GM12878 (cell line): Measurements from ENCODE around the gene SYN1.

Source experiments
- CHD4 ChIP-seq: fragments of 200-600 bp; sonication (generic); IDR thresholded peaks from 2 replicates; pipeline ENCODE4 v1.6.1; 2016; ENCODE audit warnings: mild to moderate bottlenecking
- EP300 ChIP-seq, 2 experiments: fragments of 150-350 bp in 1 of 2; IDR thresholded peaks; 2 replicates each; pipeline ENCODE4 v1.6.1; 2011 to 2012; ENCODE audit warnings: low read depth in 2 of 2, low read length in 2 of 2, borderline replicate concordance in 1 of 2, improper control_type of control experiment in 1 of 2, inconsistent platforms in 1 of 2; ENCODE audit not compliant: control insufficient read depth in 1 of 2
- MAX ChIP-seq: IDR thresholded peaks from 2 replicates; pipeline ENCODE4 v1.6.1; 2012; ENCODE audit warnings: low read depth, low read length, improper control_type of control experiment
- MYC ChIP-seq: IDR thresholded peaks from 2 replicates; pipeline ENCODE4 v1.6.1; 2011; ENCODE audit warnings: mild to moderate bottlenecking, low read length, moderate library complexity, inconsistent platforms; ENCODE audit not compliant: insufficient read depth, insufficient replicate concordance, insufficient read length, severe bottlenecking
- NR2F1 ChIP-seq: fragments of 450-650 bp; conservative IDR thresholded peaks from 2 replicates; pipeline ENCODE4 v1.6.1; 2017; ENCODE audit warnings: mild to moderate bottlenecking
- RAD21 ChIP-seq: IDR thresholded peaks from 2 replicates; pipeline ENCODE4 v1.6.1; 2011; ENCODE audit warnings: mild to moderate bottlenecking, low read depth, low read length, moderate library complexity; ENCODE audit not compliant: insufficient read depth
- REST ChIP-seq: IDR thresholded peaks from 2 replicates; pipeline ENCODE4 v1.6.1; 2012; ENCODE audit warnings: mild to moderate bottlenecking, low read depth, low read length
- TF ChIP-seq, protein P1 (sequence below), 3 experiments: IDR thresholded peaks in 2 of 3; conservative IDR thresholded peaks in 1 of 3; 2 replicates each; pipeline ENCODE4 v1.5.1; 2011; ENCODE audit warnings: low read depth in 3 of 3, low read length in 3 of 3, mild to moderate bottlenecking in 3 of 3, control low read depth in 2 of 3, moderate library complexity in 2 of 3, inconsistent platforms in 1 of 3, mixed read lengths in 1 of 3; ENCODE audit not compliant: control insufficient read depth in 2 of 3, insufficient read depth in 1 of 3; ENCODE audit errors: extremely low read depth in 1 of 3
- TF ChIP-seq, protein P2 (sequence below): IDR thresholded peaks from 2 replicates; pipeline ENCODE4 v1.6.1; 2011; ENCODE audit warnings: mild to moderate bottlenecking, low read depth, low read length, moderate library complexity; ENCODE audit not compliant: insufficient replicate concordance

- TF ChIP-seq, protein P1, sequence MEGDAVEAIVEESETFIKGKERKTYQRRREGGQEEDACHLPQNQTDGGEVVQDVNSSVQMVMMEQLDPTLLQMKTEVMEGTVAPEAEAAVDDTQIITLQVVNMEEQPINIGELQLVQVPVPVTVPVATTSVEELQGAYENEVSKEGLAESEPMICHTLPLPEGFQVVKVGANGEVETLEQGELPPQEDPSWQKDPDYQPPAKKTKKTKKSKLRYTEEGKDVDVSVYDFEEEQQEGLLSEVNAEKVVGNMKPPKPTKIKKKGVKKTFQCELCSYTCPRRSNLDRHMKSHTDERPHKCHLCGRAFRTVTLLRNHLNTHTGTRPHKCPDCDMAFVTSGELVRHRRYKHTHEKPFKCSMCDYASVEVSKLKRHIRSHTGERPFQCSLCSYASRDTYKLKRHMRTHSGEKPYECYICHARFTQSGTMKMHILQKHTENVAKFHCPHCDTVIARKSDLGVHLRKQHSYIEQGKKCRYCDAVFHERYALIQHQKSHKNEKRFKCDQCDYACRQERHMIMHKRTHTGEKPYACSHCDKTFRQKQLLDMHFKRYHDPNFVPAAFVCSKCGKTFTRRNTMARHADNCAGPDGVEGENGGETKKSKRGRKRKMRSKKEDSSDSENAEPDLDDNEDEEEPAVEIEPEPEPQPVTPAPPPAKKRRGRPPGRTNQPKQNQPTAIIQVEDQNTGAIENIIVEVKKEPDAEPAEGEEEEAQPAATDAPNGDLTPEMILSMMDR (IDR thresholded peaks at IDR 0.05 in 2 of 3, conservative IDR thresholded peaks at IDR 0.05 in 1 of 3; ENCODE audit: control insufficient read depth in 2 of 3, extremely low read depth in 1 of 3, insufficient read depth in 1 of 3, low read depth in 3 of 3, low read length in 3 of 3): no peak
- TF ChIP-seq MYC: no peak
- no peak for TF ChIP-seq REST
- TF ChIP-seq, protein P2, sequence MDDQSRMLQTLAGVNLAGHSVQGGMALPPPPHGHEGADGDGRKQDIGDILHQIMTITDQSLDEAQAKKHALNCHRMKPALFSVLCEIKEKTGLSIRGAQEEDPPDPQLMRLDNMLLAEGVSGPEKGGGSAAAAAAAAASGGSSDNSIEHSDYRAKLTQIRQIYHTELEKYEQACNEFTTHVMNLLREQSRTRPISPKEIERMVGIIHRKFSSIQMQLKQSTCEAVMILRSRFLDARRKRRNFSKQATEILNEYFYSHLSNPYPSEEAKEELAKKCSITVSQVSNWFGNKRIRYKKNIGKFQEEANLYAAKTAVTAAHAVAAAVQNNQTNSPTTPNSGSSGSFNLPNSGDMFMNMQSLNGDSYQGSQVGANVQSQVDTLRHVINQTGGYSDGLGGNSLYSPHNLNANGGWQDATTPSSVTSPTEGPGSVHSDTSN: no peak
- no peak for TF ChIP-seq MAX
- no peak for TF ChIP-seq RAD21
- no peak for TF ChIP-seq CHD4
- TF ChIP-seq NR2F1: no peak
- TF ChIP-seq EP300 (IDR thresholded peaks at IDR 0.05; ENCODE audit: borderline replicate concordance in 1 of 2, control insufficient read depth in 1 of 2, low read depth in 2 of 2, low read length in 2 of 2): no peak
These were observed 42.2 kb downstream of the SYN1 start for GRCh38 chrX:47577424-47577823.
